ENCODE measurements around the gene HAP1.
A peak's percentile ranks its signal among the peaks of the same experiment; 100 is the strongest.
"Not testable (repeated sequence)": the region's sequence is repeated elsewhere in the genome, so short reads cannot be mapped to it uniquely, and the experiment has no call there.

Gene HAP1, protein sequence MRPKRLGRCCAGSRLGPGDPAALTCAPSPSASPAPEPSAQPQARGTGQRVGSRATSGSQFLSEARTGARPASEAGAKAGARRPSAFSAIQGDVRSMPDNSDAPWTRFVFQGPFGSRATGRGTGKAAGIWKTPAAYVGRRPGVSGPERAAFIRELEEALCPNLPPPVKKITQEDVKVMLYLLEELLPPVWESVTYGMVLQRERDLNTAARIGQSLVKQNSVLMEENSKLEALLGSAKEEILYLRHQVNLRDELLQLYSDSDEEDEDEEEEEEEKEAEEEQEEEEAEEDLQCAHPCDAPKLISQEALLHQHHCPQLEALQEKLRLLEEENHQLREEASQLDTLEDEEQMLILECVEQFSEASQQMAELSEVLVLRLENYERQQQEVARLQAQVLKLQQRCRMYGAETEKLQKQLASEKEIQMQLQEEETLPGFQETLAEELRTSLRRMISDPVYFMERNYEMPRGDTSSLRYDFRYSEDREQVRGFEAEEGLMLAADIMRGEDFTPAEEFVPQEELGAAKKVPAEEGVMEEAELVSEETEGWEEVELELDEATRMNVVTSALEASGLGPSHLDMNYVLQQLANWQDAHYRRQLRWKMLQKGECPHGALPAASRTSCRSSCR

DNA sequence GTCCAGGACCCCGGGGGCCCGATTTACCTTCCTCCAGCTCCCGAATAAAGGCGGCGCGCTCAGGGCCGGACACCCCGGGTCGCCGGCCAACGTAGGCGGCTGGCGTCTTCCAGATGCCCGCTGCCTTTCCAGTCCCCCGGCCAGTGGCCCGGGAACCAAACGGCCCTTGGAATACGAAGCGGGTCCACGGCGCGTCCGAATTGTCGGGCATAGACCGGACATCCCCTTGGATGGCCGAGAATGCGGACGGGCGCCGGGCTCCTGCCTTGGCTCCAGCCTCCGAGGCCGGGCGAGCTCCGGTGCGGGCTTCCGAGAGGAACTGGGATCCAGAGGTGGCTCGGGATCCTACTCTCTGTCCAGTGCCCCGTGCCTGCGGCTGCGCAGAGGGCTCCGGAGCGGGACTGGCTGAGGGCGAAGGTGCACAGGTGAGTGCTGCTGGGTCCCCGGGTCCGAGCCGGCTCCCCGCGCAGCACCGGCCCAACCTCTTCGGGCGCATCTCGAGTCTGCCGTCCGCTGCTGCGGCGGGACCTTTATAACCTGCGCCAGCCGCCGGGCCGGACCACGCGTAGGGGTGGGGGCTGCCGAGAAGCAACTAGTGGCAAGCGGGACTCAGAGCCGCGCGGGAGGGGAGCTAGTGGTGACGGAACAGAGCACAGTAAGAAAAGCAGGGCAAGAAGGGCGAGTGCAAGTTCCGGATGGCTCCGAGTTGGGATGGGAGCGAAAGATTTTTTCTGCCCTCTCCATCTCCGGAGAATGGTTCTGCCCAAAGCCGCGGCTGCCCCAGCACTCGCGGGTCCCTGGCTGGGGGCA is at the start of gene HAP1:
Gene HAP1 (minus strand): TSS at position 505 of the 810 bp plus-strand sequence. CDS start 9 bp downstream, at position 496.
- DNase-seq (ENCODE audit: low read depth): no peak
- no peak for TF ChIP-seq CTCF (conservative IDR thresholded peaks at IDR 0.05; ENCODE audit: low read length)
- H3K4me3 ChIP-seq (ENCODE audit: low read length): peak within 1 kb of the TSS; percentile 36

GRCh38 chr17:41782142-41782541 is 47.7 kb upstream of the HAP1 start:
- no peak for DNase-seq (ENCODE audit: low read depth)
- TF ChIP-seq CTCF (conservative IDR thresholded peaks at IDR 0.05; ENCODE audit: low read length): no peak
- H3K4me3 ChIP-seq (ENCODE audit: low read length): no peak overlapping the region

- TF ChIP-seq CTCF (conservative IDR thresholded peaks at IDR 0.05; ENCODE audit: low read length): no peak
- no peak overlapping the region for H3K4me3 ChIP-seq (ENCODE audit: low read length)
- DNase-seq (ENCODE audit: low read depth): no peak
These were observed 47.1 kb upstream of the HAP1 start for GRCh38 chr17:41781404-41782110.

DNA sequence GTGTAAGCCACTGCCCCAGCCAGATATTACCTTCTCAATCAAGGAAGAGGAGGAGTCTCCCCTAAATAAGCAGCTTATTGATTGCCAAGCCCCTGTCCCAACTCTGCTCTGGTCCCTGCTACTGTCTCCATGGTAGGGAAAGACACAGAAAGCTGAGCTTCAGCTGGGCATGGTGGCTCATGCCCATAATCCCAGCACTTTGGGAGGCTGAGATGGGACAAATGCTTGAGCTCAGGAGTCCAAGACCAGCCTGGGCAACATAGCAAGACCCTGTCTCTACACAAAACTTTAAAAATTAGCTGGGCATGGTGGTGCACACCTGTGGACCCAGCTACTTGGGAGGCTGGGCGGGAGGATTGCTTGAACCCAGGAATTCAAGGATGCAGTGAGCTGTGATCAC is 45.5 kb upstream of the HAP1 start:
- no peak overlapping the region for H3K4me3 ChIP-seq (ENCODE audit: low read length)
- no peak for TF ChIP-seq CTCF (conservative IDR thresholded peaks at IDR 0.05; ENCODE audit: low read length)
- no peak for DNase-seq (ENCODE audit: low read depth)

GRCh38 chr17:41777574-41778188 is 43.2 kb upstream of the HAP1 start:
- H3K4me3 ChIP-seq (ENCODE audit: low read length): no peak overlapping the region
- peak; percentile 79 for DNase-seq (ENCODE audit: low read depth)
- TF ChIP-seq CTCF (conservative IDR thresholded peaks at IDR 0.05; ENCODE audit: low read length): no peak

- peak; percentile 20 for DNase-seq (ENCODE audit: low read depth)
- TF ChIP-seq CTCF (conservative IDR thresholded peaks at IDR 0.05; ENCODE audit: low read length): no peak
- no peak overlapping the region for H3K4me3 ChIP-seq (ENCODE audit: low read length)
These were observed 42.7 kb upstream of the HAP1 start for GRCh38 chr17:41777157-41777573.

DNA sequence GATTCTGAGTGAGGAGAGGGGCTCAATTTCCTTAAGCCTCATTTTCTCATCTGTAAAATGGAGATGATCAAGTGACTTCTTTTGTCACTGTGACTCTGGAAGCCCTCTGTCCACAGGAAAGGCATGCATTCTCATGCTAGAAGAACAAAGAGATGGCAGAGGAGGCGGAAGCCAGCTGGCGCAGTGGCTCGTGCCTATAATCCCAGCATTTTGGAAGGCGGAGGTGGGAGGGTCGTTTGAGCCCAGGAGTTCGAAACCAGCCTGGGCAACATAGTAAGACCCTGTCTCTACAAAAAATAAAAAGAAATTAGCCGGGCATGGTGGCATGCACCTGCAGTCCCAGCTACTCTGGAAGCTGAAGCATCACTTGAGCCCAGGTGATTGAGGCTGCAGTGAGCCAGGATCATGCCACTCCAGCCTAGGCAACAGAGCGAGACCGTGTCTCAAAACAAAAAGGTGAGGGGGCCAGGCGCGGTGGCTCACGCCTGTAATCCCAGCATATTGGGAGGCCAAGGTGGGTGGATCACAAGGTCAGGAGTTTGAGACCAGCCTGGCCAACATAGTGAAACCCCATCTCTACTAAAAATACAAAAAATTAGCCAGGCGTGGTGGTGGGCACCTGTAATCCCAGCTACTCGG is 41.9 kb upstream of the HAP1 start:
- H3K4me3 ChIP-seq (ENCODE audit: low read length); DNase-seq (ENCODE audit: low read depth): not testable (repeated sequence)
